Neuronal stem cell (in vitro differentiated cells): ENCODE measurements around the gene SNX25.

Experiments
- DNase-seq: peaks from one replicate; pipeline ENCODE4 v3.0.0-alpha.2; 2013; ENCODE audit warnings: low spot score
- H2AFZ ChIP-seq: one replicate; pipeline ENCODE4 v1.6.1; 2013; ENCODE audit warnings: mild to moderate bottlenecking, low read length, inconsistent platforms
- H2AK5ac ChIP-seq: 2 replicates; pipeline ENCODE4 v1.6.1; 2013; ENCODE audit warnings: low read depth, mild to moderate bottlenecking, inconsistent platforms, low read length, moderate library complexity, mixed read lengths
- H2BK120ac ChIP-seq: 2 replicates; pipeline ENCODE4 v1.6.1; 2013; ENCODE audit warnings: low read depth, mild to moderate bottlenecking, inconsistent platforms, low read length, moderate library complexity, mixed read lengths
- H2BK12ac ChIP-seq: one replicate; pipeline ENCODE4 v1.6.1; 2013; ENCODE audit warnings: low read length, inconsistent platforms
- H2BK15ac ChIP-seq: 2 replicates; pipeline ENCODE4 v1.6.1; 2013; ENCODE audit warnings: mild to moderate bottlenecking, low read length, inconsistent platforms, mixed read lengths
- H2BK5ac ChIP-seq: one replicate; pipeline ENCODE4 v1.6.1; 2013; ENCODE audit warnings: inconsistent platforms, mild to moderate bottlenecking, low read length, moderate library complexity
- H3K14ac ChIP-seq: one replicate; pipeline ENCODE4 v1.6.1; 2013; ENCODE audit warnings: low read length, inconsistent platforms
- H3K18ac ChIP-seq: 2 replicates; pipeline ENCODE4 v1.6.1; 2013; ENCODE audit warnings: low read length, inconsistent platforms
- H3K23ac ChIP-seq: 2 replicates; pipeline ENCODE4 v1.6.1; 2013; ENCODE audit warnings: low read depth, mild to moderate bottlenecking, mixed read lengths, low read length, inconsistent platforms; ENCODE audit not compliant: poor library complexity
- H3K27ac ChIP-seq: replicated peaks from 3 replicates; pipeline ENCODE4 v1.5.1; 2013; ENCODE audit warnings: low read length, inconsistent platforms
- H3K27me3 ChIP-seq, 3 experiments: 2 replicates each; pipeline ENCODE4 v1.6.1; 2013; ENCODE audit warnings: low read length in 3 of 3, mild to moderate bottlenecking in 2 of 3, inconsistent platforms in 1 of 3, low read depth in 1 of 3, mixed read lengths in 1 of 3, moderate library complexity in 1 of 3; ENCODE audit not compliant: control insufficient read depth in 3 of 3, insufficient read depth in 3 of 3
- H3K36me3 ChIP-seq, 2 donors: replicated peaks in 1 of 2; 2 replicates each; pipeline ENCODE4 v1.6.1; 2013; ENCODE audit warnings: low read length in 2 of 2; ENCODE audit not compliant: control insufficient read depth in 2 of 2, insufficient read depth in 2 of 2
- H3K4ac ChIP-seq: 2 replicates; pipeline ENCODE4 v1.6.1; 2013; ENCODE audit warnings: inconsistent platforms, mild to moderate bottlenecking, low read length, moderate library complexity
- H3K4me1 ChIP-seq, 2 donors: 1 replicate in 1 of 2; 2 replicates in 1 of 2; pipeline ENCODE4 v1.6.1; 2013; ENCODE audit warnings: low read length in 2 of 2, low read depth in 1 of 2; ENCODE audit not compliant: control insufficient read depth in 2 of 2, insufficient read depth in 1 of 2
- H3K4me2 ChIP-seq: one replicate; pipeline ENCODE4 v1.6.1; 2013; ENCODE audit warnings: mild to moderate bottlenecking, low read length, inconsistent platforms; ENCODE audit not compliant: insufficient read depth, poor library complexity, severe bottlenecking
- H3K4me3 ChIP-seq, 2 donors: 2 replicates each; pipeline ENCODE4 v1.5.1; 2013; ENCODE audit warnings: low read length in 2 of 2, mild to moderate bottlenecking in 2 of 2, inconsistent platforms in 1 of 2, moderate library complexity in 1 of 2
- H3K79me1 ChIP-seq: one replicate; pipeline ENCODE4 v1.6.1; 2013; ENCODE audit warnings: low read depth, mild to moderate bottlenecking, inconsistent platforms, low read length, moderate library complexity
- H3K9ac ChIP-seq: one replicate; pipeline ENCODE4 v1.6.1; 2013; ENCODE audit warnings: mild to moderate bottlenecking, low read depth, low read length, inconsistent platforms; ENCODE audit not compliant: poor library complexity
- H3K9me3 ChIP-seq, 2 donors: replicated peaks in 1 of 2; 2 replicates each; pipeline versions ENCODE3 to v1.6.1; 2013; ENCODE audit warnings: low read length in 2 of 2, mild to moderate bottlenecking in 2 of 2, inconsistent platforms in 1 of 2, low read depth in 1 of 2, mixed read lengths in 1 of 2, moderate library complexity in 1 of 2; ENCODE audit not compliant: control insufficient read depth in 2 of 2, insufficient read depth in 1 of 2
- H4K8ac ChIP-seq: one replicate; pipeline ENCODE4 v1.6.1; 2013; ENCODE audit warnings: low read depth, mild to moderate bottlenecking, inconsistent platforms, low read length, moderate library complexity
- H4K91ac ChIP-seq: one replicate; pipeline ENCODE4 v1.6.1; 2013; ENCODE audit warnings: low read length, low read depth, mild to moderate bottlenecking, inconsistent platforms; ENCODE audit not compliant: poor library complexity
- WGBS, 2 donors: extraction: QIAGEN DNeasy Blood & Tissue Kit; methylation state at CpG; one replicate each; pipeline ENCODE4 v1.1.7; 2013; ENCODE audit warnings: missing lambda C conversion rate in 2 of 2, mixed read lengths in 1 of 2; ENCODE audit not compliant: insufficient read length in 2 of 2, insufficient replicate concordance in 1 of 2; ENCODE audit errors: extremely low coverage in 2 of 2; 5-methylcytosine and 5-hydroxymethylcytosine counted together

The SNX25 gene

GRCh38 chr4:185341841-185342240 lies 132.4 kb downstream of the SNX25 start:
- H3K4me1 ChIP-seq: no peaks in the 10 kb centered on the region
- no peak overlapping the region for H3K4me2 ChIP-seq
- no CpG with 5 or more reads among the region's 6 CpGs for WGBS, 2 donors
- H2BK5ac ChIP-seq: no peak overlapping the region
- H3K23ac ChIP-seq: no peak overlapping the region
- no peak overlapping the region for H2AK5ac ChIP-seq
- no peak overlapping the region for H2BK120ac ChIP-seq
- no peak overlapping the region for H3K9ac ChIP-seq
- H3K4me3 ChIP-seq: no peak overlapping the region
- H3K9me3 ChIP-seq: peaks cover 0 to 9% of the 10 kb centered on the region in 2 donors
- H2AFZ ChIP-seq: no peak overlapping the region
- DNase-seq: no peak
- H3K36me3 ChIP-seq: peaks cover 14 to 24% of the 10 kb centered on the region in 2 donors
- H3K18ac ChIP-seq: no peak overlapping the region
- no peak overlapping the region for H4K91ac ChIP-seq
- no peak overlapping the region for H4K8ac ChIP-seq
- H3K14ac ChIP-seq: no peak overlapping the region
- no peaks in the 10 kb centered on the region for H3K27me3 ChIP-seq
- H2BK12ac ChIP-seq: no peak overlapping the region
- no peak overlapping the region for H3K4ac ChIP-seq
- H3K79me1 ChIP-seq: no peaks in the 10 kb centered on the region
- H3K27ac ChIP-seq: no peak overlapping the region
- no peak overlapping the region for H2BK15ac ChIP-seq

DNA sequence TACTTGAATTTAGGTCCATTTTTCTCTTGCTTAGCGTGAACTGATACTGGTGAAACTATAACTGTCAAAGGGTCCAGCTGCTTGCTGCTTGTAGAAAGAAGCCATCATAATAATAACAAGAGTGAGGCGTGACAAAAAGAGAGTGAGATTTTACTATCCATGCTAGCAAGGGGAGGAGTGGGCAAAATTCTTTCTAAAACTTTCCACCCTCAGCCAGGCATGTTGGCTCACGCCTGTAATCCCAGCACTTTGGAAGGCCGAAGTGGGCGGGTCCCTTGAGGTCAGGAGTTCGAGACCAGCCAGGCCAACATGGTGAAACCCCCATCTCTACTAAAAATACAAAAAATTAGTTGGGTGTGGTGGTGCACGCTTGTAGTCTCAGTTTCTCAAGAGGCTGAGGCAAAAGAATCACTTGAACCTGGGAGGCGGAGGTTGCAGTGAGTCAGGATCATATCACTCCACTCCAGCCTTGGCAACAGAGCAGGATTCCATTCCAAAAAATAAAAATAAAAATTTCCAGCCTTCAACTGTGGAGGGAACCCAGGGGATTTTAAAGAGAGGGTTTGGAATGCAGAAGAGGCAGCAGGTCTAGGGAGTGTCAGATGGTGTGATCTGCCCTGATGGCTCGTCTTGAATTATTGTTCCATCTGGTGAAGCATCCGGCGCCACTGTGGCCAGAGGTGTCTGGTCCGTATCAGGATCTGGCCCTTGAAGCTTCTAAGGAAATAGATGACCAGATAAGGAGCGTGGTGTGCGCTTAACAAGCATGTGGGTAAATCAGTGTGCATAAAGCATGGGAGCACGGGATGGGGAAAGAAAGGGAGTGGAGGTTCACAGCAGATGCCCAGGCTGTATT lies 134.6 kb downstream of the SNX25 start:
- H2BK15ac ChIP-seq: no peak overlapping the region
- H2BK5ac ChIP-seq: no peak overlapping the region
- H3K36me3 ChIP-seq: peaks cover 16 to 35% of the 10 kb centered on the region in 2 donors
- peak overlapping the region; percentile 45 for H3K9ac ChIP-seq
- H3K4me2 ChIP-seq: no peak overlapping the region
- H4K8ac ChIP-seq: no peak overlapping the region
- H4K91ac ChIP-seq: no peak overlapping the region
- H3K18ac ChIP-seq: no peak overlapping the region
- no peak overlapping the region for H2AFZ ChIP-seq
- no peak for DNase-seq
- no peaks in the 10 kb centered on the region for H3K27me3 ChIP-seq
- no peak overlapping the region for H2AK5ac ChIP-seq
- no CpG with 5 or more reads among the region's 15 CpGs for WGBS, 2 donors
- H3K9me3 ChIP-seq: peaks cover 0 to 3% of the 10 kb centered on the region in 2 donors
- H3K14ac ChIP-seq: no peak overlapping the region
- no peak overlapping the region for H2BK120ac ChIP-seq
- H3K23ac ChIP-seq: no peak overlapping the region
- H3K4me3 ChIP-seq: no peak overlapping the region
- H3K4me1 ChIP-seq: no peaks in the 10 kb centered on the region
- H2BK12ac ChIP-seq: no peak overlapping the region
- no peak overlapping the region for H3K27ac ChIP-seq
- H3K79me1 ChIP-seq: no peaks in the 10 kb centered on the region
- no peak overlapping the region for H3K4ac ChIP-seq

DNA sequence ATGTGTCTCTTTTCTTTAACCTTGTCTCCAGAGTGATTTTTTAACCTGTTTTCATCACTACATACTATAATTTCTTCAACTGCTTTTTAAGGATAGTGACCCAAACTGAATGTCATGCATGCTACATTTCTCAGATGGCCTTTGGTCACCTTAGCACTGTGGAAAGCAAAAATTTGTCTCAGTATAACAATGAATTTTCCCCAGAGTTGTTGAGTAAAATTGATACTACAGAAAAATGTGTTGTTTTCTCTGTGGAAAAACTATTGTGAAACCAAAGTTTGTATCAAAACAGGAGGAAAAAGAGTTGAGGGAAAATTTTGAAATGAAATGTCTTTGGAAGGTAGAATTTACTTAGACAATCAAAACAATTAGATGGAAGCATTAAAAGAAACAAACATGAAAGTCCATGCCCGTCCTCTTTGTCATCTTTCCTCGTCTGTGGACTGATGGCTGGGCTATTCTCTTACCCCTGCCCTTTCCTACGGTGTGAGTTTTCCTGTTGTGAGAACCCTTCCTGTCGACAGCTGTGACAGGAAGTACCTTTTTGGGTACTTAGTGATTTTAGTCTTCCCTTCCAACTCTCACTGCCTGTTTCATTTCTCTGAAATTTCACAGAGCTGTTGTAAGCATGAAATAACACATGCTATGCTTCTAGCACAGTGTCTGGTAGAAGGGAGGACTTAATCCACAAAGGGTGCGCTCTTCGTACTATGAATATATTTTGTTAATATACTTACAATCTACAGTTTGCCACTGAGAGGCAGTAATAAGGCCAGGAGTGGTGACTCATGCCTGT lies 135.5 kb downstream of the SNX25 start:
- WGBS, 2 donors: no CpG with 5 or more reads among the region's 6 CpGs
- Histone ChIP-seq H3K18ac (no peak overlapping the region), H3K27ac (no peak overlapping the region), H3K9me3 (no peaks in the 10 kb centered on the region), H2BK120ac (no peak overlapping the region), H4K91ac (no peak overlapping the region), H2AK5ac (no peak overlapping the region), H3K14ac (no peak overlapping the region), H2BK5ac (no peak overlapping the region), H3K4me2 (no peak overlapping the region), H3K4me1 (no peaks in the 10 kb centered on the region), H2BK15ac (no peak overlapping the region), H3K4me3 (no peak overlapping the region), H3K27me3 (no peaks in the 10 kb centered on the region), H3K23ac (no peak overlapping the region), H2BK12ac (no peak overlapping the region), H2AFZ (no peak overlapping the region), H3K9ac (no peak overlapping the region), H3K4ac (no peak overlapping the region), H3K79me1 (no peaks in the 10 kb centered on the region), H4K8ac (no peak overlapping the region), H3K36me3 (peaks cover 16 to 38% of the 10 kb centered on the region in 2 donors)
- DNase-seq: no peak

DNA sequence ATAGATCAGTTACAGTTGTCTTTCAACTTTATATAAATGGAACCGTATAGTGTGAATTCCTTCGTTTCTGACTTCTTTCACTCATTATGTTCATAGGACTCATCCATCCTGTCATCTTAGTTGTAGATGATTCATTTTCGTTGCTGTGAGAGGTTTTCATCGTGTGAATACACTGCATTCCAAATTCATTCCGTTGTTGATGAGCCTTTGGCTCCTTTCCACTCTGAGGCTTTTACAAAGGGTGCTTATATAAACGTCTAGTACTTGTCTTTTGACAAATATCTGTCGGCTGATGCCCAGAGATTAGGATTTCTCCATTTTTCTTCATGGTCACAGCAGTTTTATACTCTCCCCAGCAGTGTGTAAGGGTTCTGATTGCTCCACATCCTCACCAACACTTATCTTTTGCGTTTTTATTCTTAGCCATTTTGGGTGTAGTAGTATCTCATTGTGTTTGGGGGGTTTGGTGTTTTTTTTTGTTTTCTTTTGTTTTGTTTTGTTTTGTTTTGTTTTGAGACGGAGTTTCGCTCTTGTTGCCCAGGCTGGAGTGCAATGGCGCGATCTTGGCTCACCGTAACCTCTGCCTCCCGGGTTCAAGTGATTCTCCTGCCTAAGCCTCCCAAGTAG lies 137.7 kb downstream of the SNX25 start:
- Histone ChIP-seq H3K36me3 (peaks cover 17 to 44% of the 10 kb centered on the region in 2 donors), H3K23ac (no peak overlapping the region), H3K4ac (no peak overlapping the region), H3K9ac (no peak overlapping the region), H3K79me1 (no peaks in the 10 kb centered on the region), H3K18ac (no peak overlapping the region), H3K9me3 (no peaks in the 10 kb centered on the region), H3K27ac (no peak overlapping the region), H3K4me1 (no peaks in the 10 kb centered on the region), H2AFZ (no peak overlapping the region), H2BK5ac (no peak overlapping the region), H4K91ac (no peak overlapping the region), H4K8ac (no peak overlapping the region), H2BK12ac (no peak overlapping the region), H2BK120ac (no peak overlapping the region), H3K4me2 (no peak overlapping the region), H3K14ac (no peak overlapping the region), H3K4me3 (no peak overlapping the region), H2AK5ac (no peak overlapping the region), H3K27me3 (no peaks in the 10 kb centered on the region), H2BK15ac (no peak overlapping the region)
- no CpG with 5 or more reads among the region's 14 CpGs for WGBS, 2 donors
- no peak for DNase-seq
